Breast epithelium (tissue), 3 donors: ENCODE measurements around the gene WIPF1.

Experiments
- POLR2AphosphoS5 ChIP-seq, 3 donors: sonication (generic); formaldehyde crosslinking; IDR thresholded peaks; one replicate each; pipeline ENCODE4 v1.6.1; 2017; ENCODE audit warnings: antibody characterized with exemption in 3 of 3
- TF ChIP-seq, protein P1 (sequence below), 3 donors: fragments of 450-650 bp; IDR thresholded peaks; one replicate each; pipeline ENCODE4 v1.5.1; 2016 to 2017; ENCODE audit warnings: antibody characterized with exemption in 3 of 3, mild to moderate bottlenecking in 3 of 3, moderate library complexity in 3 of 3

DNA sequence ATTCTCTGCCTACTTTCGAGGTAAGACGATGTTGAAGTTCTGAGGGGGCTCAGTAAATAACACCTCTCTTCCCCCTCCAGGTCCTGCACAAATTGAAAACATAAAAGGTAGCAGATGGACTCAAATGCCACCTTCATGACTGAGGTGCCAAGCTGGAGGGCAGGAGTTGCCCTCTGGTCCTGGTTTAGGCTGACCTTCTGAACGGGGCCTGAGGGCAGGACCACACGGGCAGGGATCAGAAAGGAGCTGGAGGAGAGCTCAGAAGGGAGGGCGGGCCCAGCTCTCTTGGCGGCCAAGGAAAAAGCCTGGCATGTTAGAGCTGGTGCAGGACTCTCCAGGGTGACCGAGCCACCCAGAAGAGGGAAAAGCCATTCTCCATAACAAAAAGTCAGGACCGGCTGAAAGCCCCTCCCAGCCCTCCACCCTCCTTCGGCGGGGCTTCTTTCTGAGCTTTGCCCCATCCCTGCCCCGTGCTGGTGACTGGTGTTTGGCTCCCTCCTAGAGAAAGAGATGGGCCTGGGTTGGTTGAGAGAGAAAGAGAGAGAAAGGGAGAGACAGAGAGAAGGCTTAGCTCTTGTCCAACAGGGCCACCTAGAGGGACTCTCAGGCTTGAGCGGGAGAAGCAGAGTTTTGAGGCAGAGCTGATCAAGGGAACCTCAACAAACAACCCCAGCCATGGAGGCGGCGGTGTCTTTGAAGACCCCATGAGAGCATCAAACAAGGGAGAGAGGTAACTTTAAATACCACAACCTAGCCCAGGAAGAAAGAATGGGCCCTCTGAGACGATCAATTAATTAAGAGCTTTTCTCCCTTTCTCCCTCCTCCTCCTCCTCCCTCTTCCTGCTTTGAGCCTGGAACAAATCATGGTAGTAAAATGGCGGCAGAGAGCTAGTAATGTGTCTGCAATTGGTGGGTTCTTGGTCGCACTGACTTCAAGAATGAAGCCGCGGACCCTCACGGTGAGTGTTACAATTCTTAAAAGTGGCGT is 50.8 kb downstream of the WIPF1 start:
- TF ChIP-seq POLR2AphosphoS5 (IDR thresholded peaks at IDR 0.05) = no peak
- TF ChIP-seq, protein P1, sequence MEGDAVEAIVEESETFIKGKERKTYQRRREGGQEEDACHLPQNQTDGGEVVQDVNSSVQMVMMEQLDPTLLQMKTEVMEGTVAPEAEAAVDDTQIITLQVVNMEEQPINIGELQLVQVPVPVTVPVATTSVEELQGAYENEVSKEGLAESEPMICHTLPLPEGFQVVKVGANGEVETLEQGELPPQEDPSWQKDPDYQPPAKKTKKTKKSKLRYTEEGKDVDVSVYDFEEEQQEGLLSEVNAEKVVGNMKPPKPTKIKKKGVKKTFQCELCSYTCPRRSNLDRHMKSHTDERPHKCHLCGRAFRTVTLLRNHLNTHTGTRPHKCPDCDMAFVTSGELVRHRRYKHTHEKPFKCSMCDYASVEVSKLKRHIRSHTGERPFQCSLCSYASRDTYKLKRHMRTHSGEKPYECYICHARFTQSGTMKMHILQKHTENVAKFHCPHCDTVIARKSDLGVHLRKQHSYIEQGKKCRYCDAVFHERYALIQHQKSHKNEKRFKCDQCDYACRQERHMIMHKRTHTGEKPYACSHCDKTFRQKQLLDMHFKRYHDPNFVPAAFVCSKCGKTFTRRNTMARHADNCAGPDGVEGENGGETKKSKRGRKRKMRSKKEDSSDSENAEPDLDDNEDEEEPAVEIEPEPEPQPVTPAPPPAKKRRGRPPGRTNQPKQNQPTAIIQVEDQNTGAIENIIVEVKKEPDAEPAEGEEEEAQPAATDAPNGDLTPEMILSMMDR (IDR thresholded peaks at IDR 0.05) = no peak
